ENCODE data around the gene TCF3. TPM values are rescaled to one million over a fixed set of nuclear protein-coding genes. Genes with fewer than 3 reads are reported as not detected.
"Not testable (repeated sequence)": the region's sequence is repeated elsewhere in the genome, so short reads cannot be mapped to it uniquely, and the experiment has no call there.

TCF3 gene
- total RNA-seq (2014; rRNA removed; shearing (Covaris generic); ENCODE audit: low replicate concordance): 91.5 and 284 TPM in 2 replicates

- Histone ChIP-seq H2AFZ (ENCODE audit: low read length) (peak within 1 kb of the TSS; percentile 100), H3K27ac (ENCODE audit: low read length) (peak within 1 kb of the TSS; percentile 93), H3K4me3 (ENCODE audit: low read length) (peak within 1 kb of the TSS; percentile 94), H3K9ac (ENCODE audit: low read length) (peak within 1 kb of the TSS; percentile 99), H3K79me2 (ENCODE audit: low read length) (peaks cover 44% of the 10 kb centered on the region), H3K36me3 (ENCODE audit: insufficient read depth, low read length) (peaks cover 9% of the 10 kb centered on the region; the same call in 1 of the 2 replicates), H3K4me1 (ENCODE audit: low read length) (peaks cover 43% of the 10 kb centered on the region), H3K27me3 (ENCODE audit: low read length) (no peaks in the 10 kb centered on the region), H3K4me2 (ENCODE audit: low read depth, low read length, poor library complexity, severe bottlenecking) (peak within 1 kb of the TSS; percentile 84), H3K9me2 (replicated peaks; ENCODE audit: insufficient read depth, low read length) (no peaks in the 10 kb centered on the region), H3K9me3 (ENCODE audit: low read length) (no peaks in the 10 kb centered on the region), H4K20me1 (ENCODE audit: insufficient read depth, low read depth, low read length) (no peaks in the 10 kb centered on the region)
- peak; percentile 99 for DNase-seq
Measured at GRCh38 chr19:1652471-1653299, at the start of gene TCF3. TSS of gene TCF3 (minus strand) at chr19:1652615. CDS start at chr19:1650248, 2,367 bp downstream.

- no peaks in the 10 kb centered on the region for H3K36me3 ChIP-seq (ENCODE audit: insufficient read depth, low read length)
- H3K9me3 ChIP-seq (ENCODE audit: low read length): no peaks in the 10 kb centered on the region
- H3K9me2 ChIP-seq (replicated peaks; ENCODE audit: insufficient read depth, low read length): no peaks in the 10 kb centered on the region
- H3K27me3 ChIP-seq (ENCODE audit: low read length): no peaks in the 10 kb centered on the region
- no peak overlapping the region for H3K4me3 ChIP-seq (ENCODE audit: low read length)
- no peaks in the 10 kb centered on the region for H4K20me1 ChIP-seq (ENCODE audit: insufficient read depth, low read depth, low read length)
- no peak for DNase-seq
- H3K27ac ChIP-seq (ENCODE audit: low read length): no peak overlapping the region
- H3K79me2 ChIP-seq (ENCODE audit: low read length): no peaks in the 10 kb centered on the region
- no peak overlapping the region for H2AFZ ChIP-seq (ENCODE audit: low read length)
- H3K9ac ChIP-seq (ENCODE audit: low read length): no peak overlapping the region
- H3K4me2 ChIP-seq (ENCODE audit: low read depth, low read length, poor library complexity, severe bottlenecking): no peak overlapping the region
- H3K4me1 ChIP-seq (ENCODE audit: low read length): no peaks in the 10 kb centered on the region
Measured at GRCh38 chr19:1700733-1701663, 48.6 kb upstream of the TCF3 start.

GRCh38 chr19:1699998-1700732 is 47.8 kb upstream of the TCF3 start:
- Histone ChIP-seq H3K4me1 (ENCODE audit: low read length) (no peaks in the 10 kb centered on the region), H3K4me2 (ENCODE audit: low read depth, low read length, poor library complexity, severe bottlenecking) (no peak overlapping the region), H3K4me3 (ENCODE audit: low read length) (no peak overlapping the region), H3K9ac (ENCODE audit: low read length) (no peak overlapping the region), H3K36me3 (ENCODE audit: insufficient read depth, low read length) (no peaks in the 10 kb centered on the region), H3K79me2 (ENCODE audit: low read length) (no peaks in the 10 kb centered on the region), H3K27me3 (ENCODE audit: low read length) (no peaks in the 10 kb centered on the region), H2AFZ (ENCODE audit: low read length) (no peak overlapping the region), H3K9me3 (ENCODE audit: low read length) (no peaks in the 10 kb centered on the region), H4K20me1 (ENCODE audit: insufficient read depth, low read depth, low read length) (no peaks in the 10 kb centered on the region), H3K9me2 (replicated peaks; ENCODE audit: insufficient read depth, low read length) (no peaks in the 10 kb centered on the region), H3K27ac (ENCODE audit: low read length) (no peak overlapping the region)
- no peak for DNase-seq

- H3K79me2 ChIP-seq (ENCODE audit: low read length): no peaks in the 10 kb centered on the region
- H3K27me3 ChIP-seq (ENCODE audit: low read length): no peaks in the 10 kb centered on the region
- no peak overlapping the region for H3K9ac ChIP-seq (ENCODE audit: low read length)
- H3K9me3 ChIP-seq (ENCODE audit: low read length): no peaks in the 10 kb centered on the region
- DNase-seq: no peak
- H3K9me2 ChIP-seq (replicated peaks; ENCODE audit: insufficient read depth, low read length): no peaks in the 10 kb centered on the region
- H2AFZ ChIP-seq (ENCODE audit: low read length): no peak overlapping the region
- H3K4me1 ChIP-seq (ENCODE audit: low read length): no peaks in the 10 kb centered on the region
- H3K36me3 ChIP-seq (ENCODE audit: insufficient read depth, low read length): no peaks in the 10 kb centered on the region
- no peak overlapping the region for H3K27ac ChIP-seq (ENCODE audit: low read length)
- no peak overlapping the region for H3K4me3 ChIP-seq (ENCODE audit: low read length)
- H3K4me2 ChIP-seq (ENCODE audit: low read depth, low read length, poor library complexity, severe bottlenecking): no peak overlapping the region
- H4K20me1 ChIP-seq (ENCODE audit: insufficient read depth, low read depth, low read length): no peaks in the 10 kb centered on the region
Measured at GRCh38 chr19:1699386-1699785, 47.0 kb upstream of the TCF3 start.

- Histone ChIP-seq H3K36me3 (ENCODE audit: insufficient read depth, low read length) (no peaks in the 10 kb centered on the region), H3K9me3 (ENCODE audit: low read length) (no peaks in the 10 kb centered on the region), H2AFZ (ENCODE audit: low read length) (no peak overlapping the region), H3K4me2 (ENCODE audit: low read depth, low read length, poor library complexity, severe bottlenecking) (no peak overlapping the region), H3K27me3 (ENCODE audit: low read length) (no peaks in the 10 kb centered on the region; the same call in 1 of the 2 replicates), H3K9me2 (replicated peaks; ENCODE audit: insufficient read depth, low read length) (no peaks in the 10 kb centered on the region), H4K20me1 (ENCODE audit: insufficient read depth, low read depth, low read length) (no peaks in the 10 kb centered on the region), H3K4me3 (ENCODE audit: low read length) (no peak overlapping the region), H3K9ac (ENCODE audit: low read length) (no peak overlapping the region), H3K27ac (ENCODE audit: low read length) (no peak overlapping the region), H3K79me2 (ENCODE audit: low read length) (no peaks in the 10 kb centered on the region), H3K4me1 (ENCODE audit: low read length) (no peaks in the 10 kb centered on the region)
- no peak for DNase-seq
Measured at GRCh38 chr19:1698636-1699035, 46.2 kb upstream of the TCF3 start.

- H3K27ac ChIP-seq (ENCODE audit: low read length); DNase-seq; H2AFZ ChIP-seq (ENCODE audit: low read length); H3K4me2 ChIP-seq (ENCODE audit: low read depth, low read length, poor library complexity, severe bottlenecking); H3K4me3 ChIP-seq (ENCODE audit: low read length); H3K36me3 ChIP-seq (ENCODE audit: insufficient read depth, low read length); H3K79me2 ChIP-seq (ENCODE audit: low read length); H3K4me1 ChIP-seq (ENCODE audit: low read length); H3K9ac ChIP-seq (ENCODE audit: low read length); H3K9me3 ChIP-seq (ENCODE audit: low read length); H4K20me1 ChIP-seq (ENCODE audit: insufficient read depth, low read depth, low read length); H3K9me2 ChIP-seq (replicated peaks; ENCODE audit: insufficient read depth, low read length); H3K27me3 ChIP-seq (ENCODE audit: low read length): not testable (repeated sequence)
Measured at GRCh38 chr19:1695481-1695880, 43.1 kb upstream of the TCF3 start.

- DNase-seq: no peak
- Histone ChIP-seq H3K36me3 (ENCODE audit: insufficient read depth, low read length) (no peaks in the 10 kb centered on the region), H2AFZ (ENCODE audit: low read length) (no peak overlapping the region), H3K9ac (ENCODE audit: low read length) (no peak overlapping the region), H3K79me2 (ENCODE audit: low read length) (no peaks in the 10 kb centered on the region), H3K4me3 (ENCODE audit: low read length) (no peak overlapping the region), H3K27ac (ENCODE audit: low read length) (no peak overlapping the region), H3K4me2 (ENCODE audit: low read depth, low read length, poor library complexity, severe bottlenecking) (no peak overlapping the region), H4K20me1 (ENCODE audit: insufficient read depth, low read depth, low read length) (no peaks in the 10 kb centered on the region), H3K9me2 (replicated peaks; ENCODE audit: insufficient read depth, low read length) (no peaks in the 10 kb centered on the region), H3K4me1 (ENCODE audit: low read length) (no peaks in the 10 kb centered on the region), H3K27me3 (ENCODE audit: low read length) (no peaks in the 10 kb centered on the region; the same call in 1 of the 2 replicates), H3K9me3 (ENCODE audit: low read length) (no peaks in the 10 kb centered on the region)
Measured at GRCh38 chr19:1691589-1692290, 39.3 kb upstream of the TCF3 start.

Data from Karpas-422 (cell line).